ENCODE measurements around the gene TBC1D22A. TPM values are rescaled to one million over a fixed set of nuclear protein-coding genes. Genes with fewer than 3 reads are reported as not detected.

TBC1D22A gene
- polyA plus RNA-seq, 1 donor (not counting 4 experiments of a cell fraction or from before 2014, with no cell fraction given): 20.9 TPM

GRCh38 chr22:47200273-47201051 lies 438.0 kb downstream of the TBC1D22A start:
- Histone ChIP-seq H4K20me1 (ENCODE audit: control insufficient read depth, extremely low read depth, insufficient read depth, low read length) (no peaks in the 10 kb centered on the region), H3K4me3 (ENCODE audit: control insufficient read depth in 2 of 3, extremely low read depth in 1 of 3, insufficient read depth in 2 of 3, low read depth in 1 of 3, low read length in 3 of 3) (no peak overlapping the region), H3K79me2 (ENCODE audit: control insufficient read depth, insufficient read depth, low read length) (no peaks in the 10 kb centered on the region), H3K27ac (ENCODE audit: control insufficient read depth, insufficient read depth, low read length) (no peak overlapping the region), H3K27me3 (ENCODE audit: control insufficient read depth, extremely low read depth, insufficient read depth, low read length) (peaks cover 9% of the 10 kb centered on the region), H3K9me1 (ENCODE audit: control insufficient read depth, extremely low read depth, insufficient read depth, low read length) (no peaks in the 10 kb centered on the region), H3K36me3 (ENCODE audit: control insufficient read depth in 2 of 2, extremely low read depth in 1 of 2, insufficient read depth in 2 of 2, low read length in 2 of 2) (no peaks in the 10 kb centered on the region), H3K9me3 (ENCODE audit: control insufficient read depth, low read depth, low read length) (no peaks in the 10 kb centered on the region), H2AFZ (ENCODE audit: control insufficient read depth, low read length) (no peak overlapping the region), H3K4me2 (ENCODE audit: control insufficient read depth, extremely low read depth, insufficient read depth, low read depth, low read length) (no peak overlapping the region), H3K4me1 (ENCODE audit: control insufficient read depth, extremely low read depth, insufficient read depth, low read length) (no peaks in the 10 kb centered on the region), H3K9ac (ENCODE audit: control insufficient read depth, extremely low read depth, insufficient read depth, low read length) (no peak overlapping the region)
- FAIRE-seq (no peak), DNase-seq (ENCODE audit: low read depth, low spot score) (no peak)
- no peak for TF ChIP-seq EZH2 (IDR thresholded peaks at IDR 0.05; ENCODE audit: low read length)
- no peak for TF ChIP-seq CTCF (optimal IDR thresholded peaks at IDR 0.05 in 1 of 3, IDR thresholded peaks at IDR 0.05 in 1 of 3, conservative IDR thresholded peaks at IDR 0.05 in 1 of 3; ENCODE audit: extremely low read depth in 1 of 3, insufficient read depth in 2 of 3, low read length in 3 of 3)
- dilution Hi-C loops (cut with MboI; ENCODE audit: extremely low pct_ligation_motif_present, low sequenced_read_pairs): no loop called here

GRCh38 chr22:47201186-47201995 lies 438.9 kb downstream of the TBC1D22A start:
- H3K79me2 ChIP-seq (ENCODE audit: control insufficient read depth, insufficient read depth, low read length): no peaks in the 10 kb centered on the region
- H3K4me2 ChIP-seq (ENCODE audit: control insufficient read depth, extremely low read depth, insufficient read depth, low read depth, low read length): no peak overlapping the region
- dilution Hi-C loops (cut with MboI; ENCODE audit: extremely low pct_ligation_motif_present, low sequenced_read_pairs): no loop called here
- DNase-seq (ENCODE audit: low read depth, low spot score) (no peak), FAIRE-seq (no peak)
- no peak overlapping the region for H2AFZ ChIP-seq (ENCODE audit: control insufficient read depth, low read length)
- H3K9me1 ChIP-seq (ENCODE audit: control insufficient read depth, extremely low read depth, insufficient read depth, low read length): no peaks in the 10 kb centered on the region
- no peak overlapping the region for H3K27ac ChIP-seq (ENCODE audit: control insufficient read depth, insufficient read depth, low read length)
- no peaks in the 10 kb centered on the region for H4K20me1 ChIP-seq (ENCODE audit: control insufficient read depth, extremely low read depth, insufficient read depth, low read length)
- H3K9me3 ChIP-seq (ENCODE audit: control insufficient read depth, low read depth, low read length): no peaks in the 10 kb centered on the region
- TF ChIP-seq CTCF (optimal IDR thresholded peaks at IDR 0.05 in 1 of 3, IDR thresholded peaks at IDR 0.05 in 1 of 3, conservative IDR thresholded peaks at IDR 0.05 in 1 of 3; ENCODE audit: extremely low read depth in 1 of 3, insufficient read depth in 2 of 3, low read length in 3 of 3): no peak
- no peak for TF ChIP-seq EZH2 (IDR thresholded peaks at IDR 0.05; ENCODE audit: low read length)
- H3K4me3 ChIP-seq (ENCODE audit: control insufficient read depth in 2 of 3, extremely low read depth in 1 of 3, insufficient read depth in 2 of 3, low read depth in 1 of 3, low read length in 3 of 3): no peak overlapping the region
- peaks cover 9% of the 10 kb centered on the region for H3K27me3 ChIP-seq (ENCODE audit: control insufficient read depth, extremely low read depth, insufficient read depth, low read length)
- H3K4me1 ChIP-seq (ENCODE audit: control insufficient read depth, extremely low read depth, insufficient read depth, low read length): no peaks in the 10 kb centered on the region
- H3K36me3 ChIP-seq (ENCODE audit: control insufficient read depth in 2 of 2, extremely low read depth in 1 of 2, insufficient read depth in 2 of 2, low read length in 2 of 2): no peaks in the 10 kb centered on the region
- H3K9ac ChIP-seq (ENCODE audit: control insufficient read depth, extremely low read depth, insufficient read depth, low read length): no peak overlapping the region

All from keratinocyte (primary cell).